B cell (primary cell): ENCODE measurements around the gene RTN4. TPM values are rescaled to one million over a fixed set of nuclear protein-coding genes. Genes with fewer than 3 reads are reported as not detected.
A peak's percentile ranks its signal among the peaks of the same experiment; 100 is the strongest.

Experiments
- ATAC-seq: fragments of 200-7000 bp; cut with Tn5 transposase; one replicate; pipeline ENCODE4 v1.10.0; 2021; ENCODE audit warnings: low read depth, mild to moderate bottlenecking, moderate number of reproducible peaks, moderate library complexity
- CTCF ChIA-PET: fragments of 350-600 bp; sonication (Branson Sonifier 250); formaldehyde crosslinking; loops from one replicate; lab custom pipeline; 2021; ENCODE audit warnings: antibody characterized with exemption, inconsistent platforms; lab: Charles Lee
- POLR2A ChIA-PET: fragments of 350-600 bp; sonication (Branson Sonifier 250); formaldehyde crosslinking; loops from one replicate; lab custom pipeline; 2021; ENCODE audit warnings: antibody characterized with exemption; lab: Charles Lee
- DNase-seq: peaks from one replicate; pipeline ENCODE4 v3.0.0; 2013
- H2AFZ ChIP-seq: 2 replicates; pipeline ENCODE4 v1.6.1; 2012; ENCODE audit warnings: mild to moderate bottlenecking, low read depth, low read length; ENCODE audit not compliant: insufficient read depth, poor library complexity, severe bottlenecking
- H3K27ac ChIP-seq, 2 donors: 1 replicate in 1 of 2; 2 replicates in 1 of 2; pipeline ENCODE4 v1.5.1; 2012 to 2013; ENCODE audit warnings: low read length in 2 of 2, mild to moderate bottlenecking in 2 of 2, moderate library complexity in 1 of 2
- H3K27me3 ChIP-seq, 4 experiments: fragments of 200-600 bp in 1 of 4; sonication (generic) in 1 of 4; replicated peaks in 1 of 4; 1 replicate in 2 of 4; 2 replicates in 2 of 4; pipeline versions ENCODE4 v1.6.1 to v1.7.0; 2013 to 2016; ENCODE audit warnings: low read length in 3 of 4, mild to moderate bottlenecking in 2 of 4, mixed read lengths in 1 of 4, moderate library complexity in 1 of 4; ENCODE audit not compliant: insufficient read depth in 4 of 4, control insufficient read depth in 3 of 4; ENCODE audit errors: control extremely low read depth in 1 of 4
- H3K36me3 ChIP-seq, 2 experiments: replicated peaks in 1 of 2; 1 replicate in 1 of 2; 2 replicates in 1 of 2; pipeline versions ENCODE4 v1.6.1 to v1.7.1; 2013; ENCODE audit warnings: low read length in 1 of 2; ENCODE audit not compliant: insufficient read depth in 2 of 2, control insufficient read depth in 1 of 2; ENCODE audit errors: control extremely low read depth in 1 of 2, extremely low read depth in 1 of 2
- H3K4me1 ChIP-seq, 2 donors: fragments of 200-600 bp in 1 of 2; sonication (generic) in 1 of 2; 1 replicate in 1 of 2; 2 replicates in 1 of 2; pipeline versions ENCODE4 v1.5.1 to v1.6.1; 2013 to 2017; ENCODE audit warnings: low read length in 2 of 2; ENCODE audit not compliant: control insufficient read depth in 2 of 2, insufficient read depth in 2 of 2
- H3K4me2 ChIP-seq: replicated peaks from 2 replicates; pipeline ENCODE3; 2012; ENCODE audit warnings: mild to moderate bottlenecking, low read depth, low read length; ENCODE audit not compliant: poor library complexity, severe bottlenecking
- H3K4me3 ChIP-seq, 5 experiments: fragments of 200-600 bp in 1 of 5; sonication (generic) in 1 of 5; 1 replicate in 3 of 5; 2 replicates in 2 of 5; pipeline versions ENCODE4 v1.5.1 to v1.7.0; 2011 to 2016; ENCODE audit warnings: low read length in 4 of 5, mild to moderate bottlenecking in 4 of 5, low read depth in 2 of 5, control low read depth in 1 of 5, moderate library complexity in 1 of 5; ENCODE audit not compliant: insufficient read depth in 1 of 5; ENCODE audit errors: control extremely low read depth in 1 of 5, extremely low read depth in 1 of 5
- H3K79me2 ChIP-seq: fragments of 200-600 bp; sonication (generic); one replicate; pipeline ENCODE4 v1.6.0; 2016; ENCODE audit warnings: low read length; ENCODE audit not compliant: control insufficient read depth, insufficient read depth
- H3K9ac ChIP-seq: fragments of 200-600 bp; sonication (generic); 2 replicates; pipeline ENCODE4 v1.6.1; 2017; ENCODE audit warnings: mild to moderate bottlenecking, low read length, moderate library complexity
- H3K9me3 ChIP-seq, 3 donors: one replicate each; pipeline versions ENCODE4 v1.6.1 to v1.7.1; 2013; ENCODE audit warnings: low read length in 2 of 3; ENCODE audit not compliant: control insufficient read depth in 2 of 3, insufficient read depth in 1 of 3; ENCODE audit errors: control extremely low read depth in 1 of 3
- H4K20me1 ChIP-seq: 2 replicates; pipeline ENCODE4 v1.6.0; 2012; ENCODE audit warnings: mild to moderate bottlenecking, low read length; ENCODE audit not compliant: insufficient read depth, control insufficient read depth, poor library complexity, severe bottlenecking
- H3K27ac Mint-ChIP-seq: one replicate; pipeline ENCODE4 v1.8.0; 2021; ENCODE audit warnings: mixed read lengths
- H3K27me3 Mint-ChIP-seq: one replicate; pipeline ENCODE4 v1.8.0; 2021; ENCODE audit warnings: mixed read lengths
- H3K4me1 Mint-ChIP-seq: one replicate; pipeline ENCODE4 v1.8.0; 2021; ENCODE audit warnings: mixed read lengths
- H3K4me3 Mint-ChIP-seq: one replicate; pipeline ENCODE4 v1.8.0; 2021; ENCODE audit warnings: mixed read lengths
- H3K9me3 Mint-ChIP-seq: one replicate; pipeline ENCODE4 v1.8.0; 2022; ENCODE audit warnings: mixed read lengths; ENCODE audit not compliant: insufficient read depth
- CTCF ChIP-seq: fragments of 200-600 bp; IDR thresholded peaks from one replicate; pipeline ENCODE4 v1.8.0; 2022; ENCODE audit warnings: antibody characterized with exemption, mild to moderate bottlenecking
- EZH2 ChIP-seq: IDR thresholded peaks from 2 replicates; pipeline ENCODE4 v1.6.1; 2012; ENCODE audit warnings: borderline replicate concordance, low read depth, mild to moderate bottlenecking, moderate library complexity, low read length; ENCODE audit not compliant: insufficient read depth, poor library complexity, severe bottlenecking
- WGBS: methylation state at CpG from one replicate; pipeline ENCODE4 v1.1.5; 2013; ENCODE audit warnings: missing lambda C conversion rate; ENCODE audit not compliant: insufficient coverage; 5-methylcytosine and 5-hydroxymethylcytosine counted together
- intact Hi-C: fragments of 100-400 bp; cut with micrococcal nuclease; formaldehyde crosslinking; loops from one replicate; pipeline ENCODE4 v1.10.0; 2022
- polyA plus RNA-seq: library from polyadenylated mRNA; depleted of rRNA; stranded (reverse); fragments of >200 nt; gene quantifications from 2 replicates; pipeline ENCODE4 v1.2.3, GENCODE V29; 2012
- total RNA-seq, 2 donors: library from RNA; stranded (reverse); fragments of 120-200 nt in 1 of 2; gene quantifications; 1 replicate in 1 of 2; 2 replicates in 1 of 2; pipeline versions ENCODE4 v1.2.3 to v1.2.4, GENCODE V29; 2013 to 2022

RTN4 gene
- total and polyA plus RNA-seq, 2 donors (not counting 1 experiment from before 2014, with no cell fraction given), result 30.8 to 65.9 TPM

- peaks cover 95% of the 10 kb centered on the region for H3K79me2 ChIP-seq
- peak overlapping the region; percentile 28 for H3K4me2 ChIP-seq
- peaks cover 51% of the 10 kb centered on the region for H4K20me1 ChIP-seq
- H3K36me3 ChIP-seq, result no peaks in the 10 kb centered on the region
- intact Hi-C loops, result loop anchor here (2.0 kb wide), 1 partner anchor 16 kb away; no protein-coding TSS in a partner anchor
- no peaks in the 10 kb centered on the region for H3K27me3 ChIP-seq
- peaks cover under 1 to 4% (median 3%) of the 10 kb centered on the region in 3 donors for H3K9me3 ChIP-seq
- Mint-ChIP-seq H3K9me3 (peaks cover 4% of the 10 kb centered on the region), H3K27me3 (no peaks in the 10 kb centered on the region), H3K4me1 (peaks cover 43% of the 10 kb centered on the region), H3K4me3 (no peak overlapping the region), H3K27ac (no peak overlapping the region)
- no peak overlapping the region for H3K9ac ChIP-seq
- H3K4me1 ChIP-seq, result peaks cover 10 to 17% of the 10 kb centered on the region in 2 donors
- no peak overlapping the region for H3K27ac ChIP-seq
- CTCF ChIA-PET, result interaction anchor here (0.5 to 1.3 kb wide), 6 partner anchors 15 to 198 kb away, joined by 3 to 6 read pairs (median 3); partner anchors contain the start of gene RTN4
- H2AFZ ChIP-seq, result no peak overlapping the region
- H3K4me3 ChIP-seq, result no peak overlapping the region
- 25% methylated on average over 1 of the region's 5 CpGs for WGBS
- no peak for TF ChIP-seq CTCF
- no peak for TF ChIP-seq EZH2
- DNase-seq (peak; percentile 59), ATAC-seq (peak; percentile 87)
- POLR2A ChIA-PET, result interaction anchor here (2.0 kb wide), 1 partner anchor 17 kb away, joined by 4 read pairs; the partner anchor contains the start of gene RTN4
Measured at GRCh38 chr2:55033076-55033742, 17.0 kb downstream of the RTN4 start.

- Histone ChIP-seq H3K27ac (no peak overlapping the region), H4K20me1 (peaks cover 47% of the 10 kb centered on the region), H3K79me2 (peaks cover 93% of the 10 kb centered on the region), H3K4me3 (no peak overlapping the region), H3K9ac (no peak overlapping the region), H3K4me1 (peaks cover 14 to 28% of the 10 kb centered on the region in 2 donors), H3K36me3 (no peaks in the 10 kb centered on the region), H3K9me3 (peaks cover 0 to 4% (median 1%) of the 10 kb centered on the region in 3 donors), H3K27me3 (no peaks in the 10 kb centered on the region), H2AFZ (no peak overlapping the region), H3K4me2 (peak overlapping the region; percentile 14)
- H3K4me1 Mint-ChIP-seq, result peaks cover 31% of the 10 kb centered on the region
- DNase-seq, result no peak
- WGBS, result 96% methylated on average over 4 of the region's 4 CpGs
- ChIA-PET CTCF (no interaction called here), POLR2A (interaction anchor here (1.0 kb wide), 1 partner anchor 16 kb away, joined by 3 read pairs; no protein-coding TSS in a partner anchor)
- no peak overlapping the region for H3K27ac Mint-ChIP-seq
- H3K9me3 Mint-ChIP-seq, result no peaks in the 10 kb centered on the region
- TF ChIP-seq CTCF (no peak), EZH2 (no peak)
- no peak for ATAC-seq
- H3K4me3 Mint-ChIP-seq, result no peak overlapping the region
- H3K27me3 Mint-ChIP-seq, result no peaks in the 10 kb centered on the region
- intact Hi-C loops, result no loop called here
Measured at GRCh38 chr2:55031505-55031904, 18.7 kb downstream of the RTN4 start.
